Omental fat pad (tissue), 4 donors: ENCODE results near the gene CTIF. TPM values are rescaled to one million over a fixed set of nuclear protein-coding genes. Genes with fewer than 3 reads are reported as not detected.

Source experiments
- ATAC-seq: fragments of 150-250 bp; one replicate; pipeline ENCODE4 v1.9.1; 2016; ENCODE audit warnings: mild to moderate bottlenecking, moderate library complexity; ENCODE audit not compliant: low FRiP score
- DNase-seq: peaks from one replicate; pipeline ENCODE4 v3.0.0-alpha.2; 2019; ENCODE audit warnings: low spot score
- total RNA-seq, 4 donors: library from RNA; depleted of rRNA; stranded (reverse); fragments of >200 nt; gene quantifications; one replicate each; pipeline ENCODE4 v1.1.0, GENCODE V29; 2016
- TF ChIP-seq, protein P1 (sequence below), 3 donors: fragments of 450-650 bp; IDR thresholded peaks; one replicate each; pipeline ENCODE4 v1.5.1; 2016 to 2017; ENCODE audit warnings: antibody characterized with exemption in 3 of 3, mild to moderate bottlenecking in 3 of 3, moderate library complexity in 2 of 3

CTIF gene
- total RNA-seq, 4 donors from 2014 or later = 57.5 to 94.0 (median 72.4) TPM

DNA sequence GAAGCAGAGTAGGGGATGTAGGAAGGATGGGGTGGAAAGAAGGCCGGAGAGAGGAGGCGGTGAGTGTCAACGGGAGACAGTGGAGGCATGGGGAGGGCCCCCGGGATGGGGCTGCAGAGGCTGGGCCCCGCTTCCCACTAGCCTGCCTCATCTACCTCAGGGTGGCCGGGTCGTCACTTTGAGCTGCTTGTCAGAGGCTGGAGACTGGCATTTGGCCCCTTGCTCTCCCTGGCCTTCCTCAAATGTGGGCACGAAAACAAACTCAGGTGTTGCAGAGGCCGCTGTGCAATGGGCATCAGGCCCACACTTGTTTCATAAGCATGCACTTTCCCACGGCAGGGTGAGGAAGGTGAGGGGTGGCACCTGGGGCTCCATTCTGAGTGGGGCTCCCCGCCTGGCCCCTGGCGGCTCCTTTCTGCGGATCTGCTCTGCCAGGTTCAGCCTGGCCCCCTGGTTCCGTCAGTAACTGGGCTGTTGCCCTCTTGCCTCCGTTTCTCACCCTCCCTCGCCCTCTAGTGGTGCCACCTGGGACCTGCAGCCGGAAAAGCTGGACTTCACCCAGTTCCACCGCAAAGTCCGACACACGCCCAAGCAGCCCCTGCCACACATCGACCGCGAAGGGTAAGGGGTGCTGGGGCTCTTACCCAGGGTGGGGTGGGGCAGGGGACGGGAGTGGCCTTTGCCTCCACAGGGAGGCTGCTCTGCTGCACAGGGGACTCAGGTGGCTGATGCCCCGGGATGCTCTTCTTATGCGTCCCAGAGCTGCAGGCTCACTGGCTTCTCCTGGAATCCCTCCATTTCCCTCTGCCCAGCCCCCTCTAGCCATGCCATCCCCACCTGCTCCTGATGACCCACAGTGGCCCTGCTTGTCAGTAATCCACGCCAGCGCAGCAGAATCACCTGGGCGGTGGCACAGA lies 125.4 kb downstream of the CTIF start:
- ATAC-seq (peak; percentile 55), DNase-seq (peak; percentile 68)
- TF ChIP-seq, protein P1, sequence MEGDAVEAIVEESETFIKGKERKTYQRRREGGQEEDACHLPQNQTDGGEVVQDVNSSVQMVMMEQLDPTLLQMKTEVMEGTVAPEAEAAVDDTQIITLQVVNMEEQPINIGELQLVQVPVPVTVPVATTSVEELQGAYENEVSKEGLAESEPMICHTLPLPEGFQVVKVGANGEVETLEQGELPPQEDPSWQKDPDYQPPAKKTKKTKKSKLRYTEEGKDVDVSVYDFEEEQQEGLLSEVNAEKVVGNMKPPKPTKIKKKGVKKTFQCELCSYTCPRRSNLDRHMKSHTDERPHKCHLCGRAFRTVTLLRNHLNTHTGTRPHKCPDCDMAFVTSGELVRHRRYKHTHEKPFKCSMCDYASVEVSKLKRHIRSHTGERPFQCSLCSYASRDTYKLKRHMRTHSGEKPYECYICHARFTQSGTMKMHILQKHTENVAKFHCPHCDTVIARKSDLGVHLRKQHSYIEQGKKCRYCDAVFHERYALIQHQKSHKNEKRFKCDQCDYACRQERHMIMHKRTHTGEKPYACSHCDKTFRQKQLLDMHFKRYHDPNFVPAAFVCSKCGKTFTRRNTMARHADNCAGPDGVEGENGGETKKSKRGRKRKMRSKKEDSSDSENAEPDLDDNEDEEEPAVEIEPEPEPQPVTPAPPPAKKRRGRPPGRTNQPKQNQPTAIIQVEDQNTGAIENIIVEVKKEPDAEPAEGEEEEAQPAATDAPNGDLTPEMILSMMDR (IDR thresholded peaks at IDR 0.05) = peak in 1 of 3 donors; percentile 58

DNA sequence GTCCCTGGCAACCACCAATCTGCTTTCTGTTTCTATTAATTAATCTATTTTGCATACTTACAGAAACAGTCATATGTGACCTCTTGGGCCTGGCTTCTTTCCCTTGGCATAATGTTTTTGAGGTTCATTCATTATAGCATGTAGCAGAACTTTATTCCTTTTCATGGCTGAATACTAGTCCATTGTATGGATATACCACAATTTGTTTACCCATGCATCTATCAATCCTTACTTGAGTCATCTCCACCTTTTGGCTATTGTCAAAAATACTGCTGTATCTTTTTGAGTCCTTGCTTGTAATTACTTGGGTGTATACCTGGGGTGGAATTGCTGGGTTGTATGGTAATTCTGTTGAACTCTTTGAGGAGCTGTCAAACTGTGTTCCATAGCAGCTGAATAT lies 126.8 kb downstream of the CTIF start:
- DNase-seq (no peak), ATAC-seq (no peak)
- TF ChIP-seq, protein P1 (IDR thresholded peaks at IDR 0.05) = no peak

GRCh38 chr18:48666613-48667012 lies 127.8 kb downstream of the CTIF start:
- no peak for ATAC-seq
- DNase-seq = no peak
- TF ChIP-seq, protein P1 (IDR thresholded peaks at IDR 0.05) = no peak

- TF ChIP-seq, protein P1 (IDR thresholded peaks at IDR 0.05) = no peak
- ATAC-seq (no peak), DNase-seq (no peak)
These were observed 128.7 kb downstream of the CTIF start for GRCh38 chr18:48667276-48668254.

DNA sequence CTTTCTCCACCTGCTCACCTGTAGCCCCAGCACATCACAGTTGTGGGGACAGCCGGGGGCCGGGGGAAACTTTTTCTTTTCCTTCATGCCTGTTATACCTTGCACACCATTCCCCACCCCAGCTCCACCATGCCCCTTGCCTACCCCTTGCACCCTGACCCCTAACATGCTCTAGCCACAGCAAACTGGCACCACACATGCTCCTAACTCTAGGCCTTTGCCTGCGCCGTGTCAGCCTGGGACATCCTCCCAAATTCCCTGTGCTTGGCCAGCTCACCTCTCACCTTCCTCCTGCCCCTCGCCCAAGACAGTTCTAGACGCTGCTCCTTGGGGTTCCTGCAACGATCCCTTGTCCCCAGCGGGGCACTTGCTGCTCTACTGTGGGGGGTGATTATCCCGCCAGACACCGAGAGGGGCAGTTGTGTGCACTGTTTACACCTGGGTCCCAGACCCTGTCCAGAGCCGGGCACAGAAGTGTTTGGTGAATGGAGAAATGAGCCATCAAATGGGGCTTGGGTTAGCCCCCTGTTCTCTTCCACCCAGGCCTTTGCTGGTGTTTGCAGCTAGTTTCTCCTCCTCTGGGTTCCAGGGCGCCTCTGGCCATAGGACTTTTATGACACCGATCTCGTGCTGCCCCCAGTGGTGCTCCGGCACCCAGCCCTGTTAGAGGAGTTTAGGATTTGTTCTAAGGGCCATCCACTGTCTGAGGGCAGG lies 129.8 kb downstream of the CTIF start:
- TF ChIP-seq, protein P1 (IDR thresholded peaks at IDR 0.05) = no peak
- ATAC-seq (no peak), DNase-seq (no peak)

- TF ChIP-seq, protein P1 (IDR thresholded peaks at IDR 0.05) = no peak
- ATAC-seq (no peak), DNase-seq (no peak)
These were observed 130.4 kb downstream of the CTIF start for GRCh38 chr18:48669180-48669675.
